Adrenal gland (tissue), 12 donors: ENCODE results near the gene PTX4. TPM values are rescaled to one million over a fixed set of nuclear protein-coding genes. Genes with fewer than 3 reads are reported as not detected.

ENCODE experiments used
- DNase-seq, 7 donors: peaks; one replicate each; pipeline ENCODE4 v3.0.0-alpha.2; 2019 to 2020
- H3K27ac ChIP-seq, 5 donors: fragments of 200-600 bp; sonication (generic) in 4 of 5; 1 replicate in 3 of 5; 2 replicates in 2 of 5; pipeline versions ENCODE4 v1.5.1 to v1.8.0; 2016 to 2020; ENCODE audit warnings: mild to moderate bottlenecking in 1 of 5
- H3K27me3 ChIP-seq: fragments of 200-600 bp; 2 replicates; pipeline ENCODE4 v1.8.0; 2021
- H3K36me3 ChIP-seq, 2 donors: fragments of 200-600 bp; replicated peaks in 1 of 2; 1 replicate in 1 of 2; 2 replicates in 1 of 2; pipeline versions ENCODE4 v1.5.1 to v1.8.0; 2018 to 2022
- H3K4me1 ChIP-seq, 2 donors: fragments of 200-600 bp; replicated peaks in 1 of 2; 1 replicate in 1 of 2; 2 replicates in 1 of 2; pipeline versions ENCODE4 v1.5.1 to v1.8.0; 2018 to 2021
- H3K4me3 ChIP-seq, 4 donors: fragments of 200-600 bp; sonication (generic) in 3 of 4; one replicate each; pipeline ENCODE4 v1.5.1; 2016 to 2018
- H3K9me3 ChIP-seq, 3 donors: fragments of 200-600 bp; sonication (generic) in 1 of 3; replicated peaks in 1 of 3; 1 replicate in 2 of 3; 2 replicates in 1 of 3; pipeline versions ENCODE4 v1.5.1 to v1.8.0; 2016 to 2021
- CTCF ChIP-seq, 6 experiments: fragments of 450-650 bp in 4 of 6; fragments of 200-600 bp in 2 of 6; sonication (generic) in 1 of 6; IDR thresholded peaks; 1 replicate in 5 of 6; 2 replicates in 1 of 6; pipeline versions ENCODE4 v1.5.1 to v1.8.0; 2016 to 2021; ENCODE audit warnings: antibody characterized with exemption in 6 of 6, mild to moderate bottlenecking in 2 of 6, moderate library complexity in 1 of 6
- POLR2A ChIP-seq, 2 donors: fragments of 450-650 bp; IDR thresholded peaks; one replicate each; pipeline ENCODE4 v1.6.1; 2017; ENCODE audit warnings: antibody characterized with exemption in 2 of 2, mild to moderate bottlenecking in 2 of 2, moderate library complexity in 1 of 2
- WGBS, 4 donors: extraction: QIAGEN DNeasy Blood & Tissue Kit in 2 of 4; methylation state at CpG; one replicate each; pipeline versions ENCODE4 v1.1.5 to v1.1.7; 2013 to 2017; 5-methylcytosine and 5-hydroxymethylcytosine counted together
- intact Hi-C, 2 donors: fragments of 100-400 bp; cut with DNase I; formaldehyde crosslinking; loops; one replicate each; pipeline versions ENCODE4 v1.14.1 to v1.15.0; 2022 to 2023
- polyA plus RNA-seq, 3 donors: library from polyadenylated mRNA; stranded (reverse); fragments of 200-250 nt in 2 of 3; fragments of 350-450 nt in 1 of 3; fragmentation: Illumina TruSeq in 1 of 3; extraction: RNeasy Lipid Tissue Mini Kit (QIAGEN cat#74804) in 1 of 3; gene quantifications; one replicate each; pipeline ENCODE4 v1.2.3, GENCODE V29; 2013 to 2014
- total RNA-seq, 9 donors: library from RNA; depleted of rRNA in 4 of 9; stranded (reverse); fragments of >200 nt in 4 of 9; fragments of 120-200 nt in 1 of 9; fragmentation: NEBNext Ultra II Directional in 1 of 9; extraction: Animal tissue kit (Norgen Biotek cat#: 25700) in 1 of 9; gene quantifications; one replicate each; pipeline versions ENCODE4 v1.1.0 to v1.2.4, GENCODE V29; 2013 to 2023
- donor health status: healthy with polysubstance abuse.
- donor health status: Bipolar disorder and iron deficiency.
- donor health status: DM: yes; HTN: yes; CAD: no.
- donor health status: DM: no; HTN: no; CAD: no.
- donor health status: DM: no; HTN: no; CAD: no.
- donor health status: DM: yes; HTN: yes; CAD: no.

The PTX4 gene
- total and polyA plus RNA-seq, 12 donors, result 0.16 to 1.4 (median 0.57) TPM; not detected in 4

- Histone ChIP-seq H3K4me1 (no peaks in the 10 kb centered on the region), H3K27ac (no peak overlapping the region), H3K27me3 (no peaks in the 10 kb centered on the region), H3K9me3 (no peaks in the 10 kb centered on the region), H3K36me3 (peaks cover 0 to 64% of the 10 kb centered on the region in 2 donors), H3K4me3 (no peak overlapping the region)
- TF ChIP-seq CTCF (IDR thresholded peaks at IDR 0.05) (no peak), POLR2A (IDR thresholded peaks at IDR 0.05) (no peak)
- intact Hi-C loops, result no loop called here
- no peak for DNase-seq
- WGBS, 4 donors, result 80 to 93% (median 90%) methylated on average over 3 to 23 of the region's 23 CpGs
These were observed 12.9 kb upstream of the PTX4 start for GRCh38 chr16:1501630-1502029.

- Histone ChIP-seq H3K4me1 (no peaks in the 10 kb centered on the region), H3K27me3 (no peaks in the 10 kb centered on the region), H3K4me3 (no peak overlapping the region), H3K9me3 (no peaks in the 10 kb centered on the region), H3K27ac (no peak overlapping the region), H3K36me3 (peaks cover 0 to 70% of the 10 kb centered on the region in 2 donors)
- WGBS, 4 donors, result 80 to 93% (median 92%) methylated on average over 6 to 44 of the region's 44 CpGs
- intact Hi-C loops, result no loop called here
- DNase-seq, result no peak
- TF ChIP-seq CTCF (IDR thresholded peaks at IDR 0.05) (no peak), POLR2A (IDR thresholded peaks at IDR 0.05) (no peak)
These were observed 11.9 kb upstream of the PTX4 start for GRCh38 chr16:1500465-1501150.

GRCh38 chr16:1499756-1500464 is 11.2 kb upstream of the PTX4 start:
- Histone ChIP-seq H3K4me1 (no peaks in the 10 kb centered on the region), H3K27ac (no peak overlapping the region), H3K9me3 (no peaks in the 10 kb centered on the region), H3K4me3 (no peak overlapping the region), H3K27me3 (no peaks in the 10 kb centered on the region), H3K36me3 (peaks cover 0 to 77% of the 10 kb centered on the region in 2 donors)
- no peak for DNase-seq
- TF ChIP-seq CTCF (IDR thresholded peaks at IDR 0.05) (no peak), POLR2A (IDR thresholded peaks at IDR 0.05) (no peak)
- intact Hi-C loops, result no loop called here
- WGBS, 4 donors, result 91 to 94% (median 92%) methylated on average over 11 to 36 of the region's 36 CpGs

GRCh38 chr16:1498899-1499676 is 10.3 kb upstream of the PTX4 start:
- H3K27ac ChIP-seq, result no peak overlapping the region
- no peaks in the 10 kb centered on the region for H3K27me3 ChIP-seq
- peaks cover 0 to 79% of the 10 kb centered on the region in 2 donors for H3K36me3 ChIP-seq
- WGBS, 4 donors, result 92 to 95% (median 93%) methylated on average over 21 to 35 of the region's 35 CpGs
- intact Hi-C loops, result no loop called here
- no peak overlapping the region for H3K4me3 ChIP-seq
- H3K4me1 ChIP-seq, result peaks cover 5 to 8% of the 10 kb centered on the region in 2 donors
- no peaks in the 10 kb centered on the region for H3K9me3 ChIP-seq
- TF ChIP-seq POLR2A (IDR thresholded peaks at IDR 0.05), result no peak
- no peak for TF ChIP-seq CTCF (IDR thresholded peaks at IDR 0.05)
- DNase-seq, result no peak
